GM21825 (cell line): ENCODE data around the gene CASP4.
"Not testable (repeated sequence)": the region's sequence is repeated elsewhere in the genome, so short reads cannot be mapped to it uniquely, and the experiment has no call there.

ENCODE experiments used
- ATAC-seq: cut with Tn5 transposase; IDR thresholded peaks from one replicate; pipeline ENCODE4 v1.9.1; 2021; ENCODE audit warnings: mild to moderate bottlenecking, moderate library complexity; ENCODE audit not compliant: unreplicated experiment

Gene CASP4

DNA sequence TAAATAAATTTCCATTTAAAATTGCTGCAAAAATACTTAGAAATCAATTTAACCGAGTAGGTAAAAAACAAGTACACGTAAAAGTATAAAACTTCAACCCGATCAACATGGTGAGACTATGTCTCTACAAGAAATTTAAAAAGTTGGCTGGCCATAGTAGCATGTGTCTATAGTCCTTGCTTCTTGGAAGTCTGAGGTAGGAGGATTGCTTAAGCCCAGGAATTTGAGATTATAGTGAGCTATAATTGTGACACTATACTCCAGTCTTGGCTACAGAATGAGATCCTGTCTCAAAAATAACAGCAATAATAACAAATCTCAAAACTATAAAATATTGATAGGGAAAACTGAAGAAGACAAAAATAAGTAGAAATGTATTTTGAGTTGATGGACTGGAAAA is 11.1 kb downstream of the CASP4 start:
- ATAC-seq, result no peak

DNA sequence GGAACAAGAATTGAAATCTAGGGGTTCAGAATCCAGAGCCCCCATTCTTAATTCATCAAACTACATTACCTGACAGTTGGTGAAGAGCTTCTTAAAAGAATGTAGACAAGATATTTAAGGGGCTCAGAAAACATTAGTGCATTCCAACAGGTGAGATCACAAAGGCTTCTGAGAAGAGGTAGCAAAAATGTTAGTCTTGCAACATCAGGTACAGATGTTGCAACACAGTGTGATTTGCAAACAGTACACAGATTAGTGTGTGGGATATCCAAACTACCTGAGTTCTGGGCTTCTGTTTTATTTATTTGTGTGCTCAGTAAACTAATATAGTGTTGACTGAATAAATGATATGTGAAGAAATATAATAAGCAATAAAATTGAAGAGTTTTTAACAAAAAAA is 11.8 kb downstream of the CASP4 start:
- no peak for ATAC-seq

DNA sequence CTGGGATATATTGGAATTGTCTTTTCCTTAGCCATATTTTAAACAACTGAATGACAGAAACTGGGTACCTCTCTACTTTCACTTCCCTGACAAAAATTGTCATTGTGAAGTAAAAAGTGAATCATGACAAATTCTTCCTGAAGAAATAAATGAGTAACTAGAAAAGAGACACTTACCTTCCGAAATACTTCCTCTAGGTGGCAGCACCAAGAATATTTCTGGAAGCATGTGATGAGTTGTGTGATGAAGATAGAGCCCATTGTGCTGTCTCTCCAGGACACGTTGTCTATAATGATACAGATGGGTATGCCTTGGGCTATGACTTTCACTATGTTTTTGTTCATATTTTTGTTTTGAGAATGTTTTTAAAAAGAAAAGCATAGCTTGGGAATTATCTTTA is 21.5 kb downstream of the CASP4 start:
- ATAC-seq, result peak; percentile 90

DNA sequence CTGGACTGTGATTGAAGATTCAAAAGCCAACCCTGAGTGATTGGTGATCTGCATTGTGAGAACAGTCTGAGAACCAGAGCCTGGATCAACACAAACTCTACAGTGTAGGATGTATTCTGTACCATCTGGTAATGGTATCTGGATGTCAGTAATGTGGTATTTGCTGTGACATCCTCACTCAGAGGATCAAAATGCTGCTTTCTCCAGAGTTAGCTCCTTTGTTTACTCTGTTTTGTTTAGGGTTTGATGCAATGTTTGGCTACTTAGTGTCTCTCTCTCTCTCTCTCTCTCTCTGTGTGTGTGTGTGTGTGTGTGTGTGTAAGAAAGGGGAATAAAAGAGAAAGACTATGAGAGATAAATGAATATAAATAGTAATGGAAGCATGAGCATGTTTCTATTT is 24.3 kb downstream of the CASP4 start:
- ATAC-seq, result no peak

DNA sequence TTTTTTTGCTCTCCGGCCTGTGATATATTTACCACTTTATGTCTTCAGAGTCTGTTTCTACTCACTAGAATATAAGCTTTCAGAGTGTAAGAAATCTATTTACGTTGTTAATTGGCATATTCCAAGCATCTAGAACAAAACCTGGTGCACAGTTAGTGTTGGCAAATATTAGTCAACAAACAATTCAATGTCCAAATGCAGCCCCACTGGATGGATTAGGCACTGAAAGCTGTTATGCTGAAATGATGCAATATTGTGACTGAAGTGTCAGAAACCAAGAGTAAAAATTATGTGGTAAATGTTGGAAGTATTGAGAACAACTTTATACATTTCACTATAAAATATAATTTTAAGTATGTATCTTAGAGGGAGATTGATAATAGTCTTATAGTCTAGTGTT is 24.8 kb downstream of the CASP4 start:
- no peak for ATAC-seq

DNA sequence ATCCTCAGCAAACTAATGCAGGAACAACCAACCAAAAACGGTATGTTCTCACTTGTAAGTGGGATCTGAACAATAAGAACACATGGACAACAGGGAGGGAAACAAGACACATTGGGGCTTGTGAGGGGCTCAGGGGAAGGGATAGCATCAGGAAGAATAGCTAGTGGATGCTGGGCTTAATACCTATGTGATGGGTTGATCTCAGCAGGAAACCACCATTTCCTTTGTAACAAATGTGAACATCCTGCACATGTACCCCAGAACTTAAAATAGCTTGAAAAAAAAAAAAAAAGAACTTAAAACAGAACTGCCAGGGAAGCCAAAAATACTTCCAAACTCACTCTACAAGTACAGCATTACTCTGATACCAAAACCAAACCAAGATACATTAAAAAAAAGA is 33.8 kb downstream of the CASP4 start:
- ATAC-seq, result no peak

DNA sequence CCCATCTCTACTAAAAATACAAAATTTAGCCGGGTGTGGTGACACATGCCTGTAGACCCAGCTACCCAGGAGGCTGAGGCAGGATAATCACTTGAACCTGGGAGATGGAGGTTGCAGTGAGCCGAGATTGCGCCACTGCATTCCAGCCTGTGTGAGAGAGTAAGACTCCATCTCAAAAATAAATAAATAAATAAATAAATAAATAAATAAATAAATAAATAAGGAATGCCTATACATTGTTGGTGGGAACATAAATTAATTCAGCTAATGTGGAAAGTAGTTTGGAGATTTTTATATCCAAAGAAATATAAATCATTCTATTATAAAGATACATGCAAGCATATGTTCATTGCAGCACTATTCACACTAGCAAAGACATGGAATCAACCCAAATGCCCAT is 34.3 kb downstream of the CASP4 start:
- not testable (repeated sequence) for ATAC-seq

DNA sequence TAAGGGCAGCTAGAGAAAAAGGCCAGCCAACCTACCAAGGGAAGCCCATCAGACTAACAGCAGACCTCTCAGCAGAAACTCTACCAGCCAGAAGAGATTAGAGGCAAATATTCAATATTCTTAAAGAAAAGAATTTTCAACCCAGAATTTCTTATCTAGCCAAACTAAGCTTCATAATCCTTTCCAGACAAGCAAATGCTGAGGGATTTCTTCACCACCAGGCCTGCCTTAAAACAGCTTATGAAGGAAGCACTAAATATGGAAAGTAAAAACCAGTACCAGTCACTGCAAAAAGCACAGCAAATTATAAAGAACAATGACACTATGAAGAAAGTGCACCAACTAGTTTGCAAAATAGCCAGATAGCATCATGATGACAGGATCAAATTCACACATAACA is 39.6 kb downstream of the CASP4 start:
- no peak for ATAC-seq

DNA sequence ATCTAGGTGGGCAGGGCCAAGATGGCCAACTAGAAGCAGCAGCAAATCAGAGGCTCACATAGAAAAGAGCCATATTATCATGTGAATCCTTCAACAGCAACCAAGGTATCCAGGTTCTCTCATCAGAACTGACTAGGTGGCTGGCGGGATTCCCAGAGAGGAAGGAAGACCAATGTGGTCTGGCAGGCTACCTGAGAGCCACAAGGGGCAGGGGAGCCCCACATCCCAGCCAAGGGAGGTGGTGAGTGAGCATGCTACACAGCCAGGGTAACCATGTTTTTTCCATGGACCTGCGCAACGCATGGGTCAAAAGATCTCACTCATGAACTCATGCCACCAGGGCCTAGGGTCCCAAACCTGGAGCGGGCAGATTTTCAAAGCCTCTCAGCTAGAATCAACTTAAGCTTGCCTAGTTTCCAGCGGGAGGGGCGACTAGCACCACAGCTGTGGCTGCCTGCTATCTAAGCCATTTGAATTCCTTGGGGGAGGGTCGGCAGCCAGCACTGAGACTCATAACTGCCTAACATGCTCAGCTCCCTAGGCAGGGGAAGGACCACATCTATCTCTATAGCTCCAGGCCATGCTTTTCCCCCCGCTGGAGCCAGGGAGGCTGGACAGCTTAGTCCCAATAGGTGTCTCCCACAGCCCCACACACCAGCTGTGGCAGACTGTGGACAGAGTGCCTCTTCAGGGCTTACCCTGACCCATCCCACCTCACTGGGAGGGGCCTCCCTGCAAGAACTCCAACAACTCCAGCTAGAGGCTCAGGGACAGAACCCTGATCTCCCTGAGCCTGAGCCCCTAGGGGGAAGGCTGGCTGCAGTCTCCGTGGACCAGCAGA is 41.4 kb downstream of the CASP4 start:
- no peak for ATAC-seq

DNA sequence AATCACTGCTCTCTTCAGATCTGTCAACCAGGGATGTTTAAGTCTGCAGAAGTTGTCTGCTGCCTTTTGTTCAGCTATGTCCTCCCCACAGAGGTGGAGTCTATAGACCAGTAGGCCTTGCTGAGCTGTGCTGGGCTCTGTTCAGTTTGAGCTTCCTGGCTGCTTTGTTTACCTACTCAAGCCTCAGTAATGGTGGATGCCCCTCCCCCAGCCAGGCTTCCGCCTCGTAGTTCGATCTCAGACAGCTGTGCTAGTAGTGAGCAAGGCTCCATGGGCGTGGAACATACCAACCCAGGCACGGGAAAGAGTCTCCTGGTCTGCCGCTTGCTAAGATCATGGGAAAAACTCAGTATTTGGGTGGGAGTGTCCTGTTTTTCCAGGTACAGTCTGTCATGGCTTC is 42.5 kb downstream of the CASP4 start:
- ATAC-seq, result no peak

DNA sequence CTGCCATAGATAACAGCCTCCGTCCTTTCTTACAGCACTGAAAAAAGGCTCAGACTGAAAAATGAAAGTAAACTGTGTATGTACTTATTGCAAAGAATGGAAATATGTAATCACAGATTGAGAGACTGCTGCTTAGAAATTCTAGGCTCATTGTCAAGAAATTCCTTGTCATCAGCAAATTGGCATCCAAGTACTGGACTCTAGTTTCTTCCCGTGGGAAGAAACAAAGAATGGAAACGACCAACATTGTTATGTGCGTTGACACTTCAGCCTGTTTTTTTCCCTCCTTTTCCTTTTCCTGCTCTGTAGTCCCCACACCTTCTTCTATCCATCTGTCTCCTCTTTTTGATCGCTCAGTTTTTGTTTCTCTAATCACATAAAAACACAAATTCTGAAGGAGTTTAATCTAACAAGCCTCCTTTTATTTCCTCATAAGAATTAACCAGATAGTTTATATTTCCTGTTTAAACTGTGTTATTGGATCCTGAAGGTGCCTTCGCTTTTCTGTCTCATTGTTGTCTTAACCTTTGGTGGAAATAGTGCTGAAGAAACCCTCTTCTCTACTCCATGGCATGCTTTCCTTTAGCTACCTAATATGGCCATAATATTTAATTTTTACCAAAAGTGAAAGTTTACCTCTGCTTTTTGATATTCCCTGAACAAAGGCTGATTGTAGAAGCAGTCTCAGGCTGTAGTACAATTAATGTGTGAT is 50.1 kb downstream of the CASP4 start:
- no peak for ATAC-seq

DNA sequence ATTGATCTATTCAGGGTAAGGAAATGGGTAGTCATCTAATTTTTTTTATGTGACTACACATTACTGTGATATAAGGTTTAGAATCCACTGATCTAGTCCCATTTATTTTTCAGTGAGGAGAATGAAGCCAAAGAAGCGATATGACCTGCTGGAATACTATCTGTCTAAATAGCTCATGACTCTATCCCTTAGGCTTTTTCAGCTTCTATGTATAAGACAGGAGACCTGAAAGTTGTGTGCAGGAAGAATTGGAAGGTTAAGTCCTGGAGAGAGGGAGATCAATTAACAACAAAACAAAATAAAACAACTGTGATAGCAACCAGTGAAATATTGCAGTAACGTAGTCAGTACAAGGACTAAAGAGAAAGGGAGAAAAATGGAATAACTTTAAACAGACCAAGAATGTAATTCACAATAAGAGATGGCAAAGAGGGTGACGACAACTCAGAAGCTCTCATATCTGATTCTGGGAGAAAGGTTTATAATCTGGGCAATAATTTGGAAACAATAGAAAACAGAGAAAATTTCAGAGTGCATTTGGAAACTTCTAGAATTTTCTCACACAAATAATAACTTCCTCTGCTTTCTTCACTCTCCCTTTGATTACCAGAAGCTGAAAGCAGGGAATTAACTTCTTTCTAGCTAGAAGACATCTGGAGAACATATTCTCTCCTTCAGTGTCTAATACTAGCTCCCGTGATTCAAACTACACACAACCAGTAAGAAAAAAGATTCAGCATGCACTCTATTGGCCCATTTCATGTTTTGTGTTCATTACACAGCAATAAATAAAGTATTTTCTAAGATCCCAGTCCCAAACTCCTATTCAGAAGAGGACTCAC is 50.9 kb downstream of the CASP4 start:
- ATAC-seq, result no peak

DNA sequence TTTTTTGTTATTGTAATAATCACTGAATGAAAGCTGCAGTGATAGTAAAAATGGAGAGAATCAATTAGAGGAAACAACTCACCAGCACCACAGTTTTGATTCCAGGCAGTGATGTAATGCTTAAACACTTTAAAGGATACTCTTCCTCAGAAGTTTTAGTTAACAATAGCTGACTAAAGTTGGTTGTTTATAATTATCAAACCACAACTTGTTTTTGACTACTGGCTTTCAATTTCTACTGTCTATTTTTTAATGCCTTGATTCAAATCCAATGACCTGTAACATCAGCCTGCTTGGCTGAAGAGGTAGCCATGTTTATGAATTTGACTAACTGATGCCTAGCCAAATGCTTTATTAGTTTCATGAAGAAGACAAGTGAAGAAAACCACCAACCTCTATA is 51.9 kb downstream of the CASP4 start:
- no peak for ATAC-seq

DNA sequence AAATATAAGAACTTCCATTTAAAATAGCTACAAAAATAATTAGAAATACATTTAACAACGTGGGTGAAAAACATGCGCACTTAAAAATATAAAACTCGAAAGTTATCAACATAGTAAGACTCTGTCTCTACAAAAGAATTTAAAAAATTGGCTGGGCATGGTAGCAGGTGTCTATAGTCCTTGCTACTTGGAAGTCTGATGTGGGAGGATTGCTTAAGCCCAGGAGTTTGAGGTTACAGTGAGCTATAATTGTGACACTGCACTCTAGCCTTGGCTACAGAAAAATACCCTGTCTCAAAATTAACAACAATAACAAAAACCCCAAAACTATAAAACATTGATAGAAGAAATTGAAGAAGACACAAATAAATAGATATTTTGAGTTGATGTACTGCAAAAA is 56.3 kb downstream of the CASP4 start:
- ATAC-seq, result no peak

DNA sequence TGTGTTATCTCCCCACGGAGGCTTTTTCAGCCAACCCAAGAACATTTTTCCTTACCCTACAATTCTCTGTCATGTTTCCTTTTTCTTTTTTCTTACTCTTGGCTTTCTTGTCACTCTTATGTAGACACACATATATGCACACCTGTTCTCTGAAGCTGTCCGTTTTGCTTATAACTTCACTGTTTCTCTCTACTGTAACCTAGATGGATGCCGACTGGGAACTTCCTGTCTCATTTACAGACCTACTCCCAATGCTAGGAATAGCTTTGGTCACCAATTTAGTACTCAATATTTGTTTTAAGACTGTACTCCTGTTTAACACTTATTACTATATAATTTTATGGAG is 60.2 kb downstream of the CASP4 start:
- ATAC-seq, result no peak

DNA sequence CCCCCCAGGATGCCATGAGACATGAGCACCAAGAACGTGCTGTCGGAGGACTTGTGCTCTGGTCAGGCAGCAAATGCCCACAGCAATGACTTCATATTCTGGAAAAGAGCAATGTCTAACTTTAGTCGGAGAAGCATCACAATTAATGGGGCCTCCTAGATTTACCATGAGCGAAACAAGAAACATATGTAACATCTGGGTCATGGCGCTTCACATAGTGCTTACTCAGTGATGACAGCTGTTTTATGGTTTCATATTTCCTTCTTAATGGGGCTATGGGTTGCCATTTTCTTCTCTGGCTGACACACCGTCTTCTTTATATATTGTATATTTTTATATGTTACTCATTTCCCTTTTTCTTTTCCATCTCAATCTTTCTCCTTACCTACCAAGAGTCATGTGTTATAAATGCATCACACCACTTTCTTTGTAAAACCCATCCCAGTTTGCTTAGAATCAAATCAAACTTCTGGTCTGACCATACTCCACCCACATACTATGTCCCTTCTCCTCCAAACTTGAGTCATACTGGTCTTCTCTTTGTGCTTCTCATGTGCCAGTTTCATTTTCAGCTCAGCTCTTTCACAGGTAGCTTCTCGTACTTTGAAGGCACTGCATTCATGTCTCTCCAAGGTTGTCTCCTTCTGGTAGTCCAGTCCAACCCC is 60.7 kb downstream of the CASP4 start:
- peak; percentile 61 for ATAC-seq

DNA sequence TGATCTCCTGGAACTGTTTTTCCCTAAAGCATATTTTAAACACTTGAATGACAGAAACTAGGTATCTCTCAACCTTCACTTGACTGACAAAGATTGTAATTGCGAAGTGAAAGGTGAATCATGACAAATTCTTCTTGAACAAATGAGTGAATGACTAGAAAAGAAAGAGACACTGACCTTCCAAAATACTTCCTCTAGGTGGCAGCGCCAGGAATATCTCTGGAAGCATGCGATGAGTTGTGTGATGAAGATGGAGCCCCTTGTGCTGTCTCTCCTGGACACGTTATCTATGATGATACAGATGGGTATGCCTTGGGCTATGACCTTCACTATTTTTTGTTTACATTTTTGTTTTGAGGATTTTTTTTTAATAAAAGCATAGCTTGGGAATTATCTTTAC is 63.1 kb downstream of the CASP4 start:
- no peak for ATAC-seq

DNA sequence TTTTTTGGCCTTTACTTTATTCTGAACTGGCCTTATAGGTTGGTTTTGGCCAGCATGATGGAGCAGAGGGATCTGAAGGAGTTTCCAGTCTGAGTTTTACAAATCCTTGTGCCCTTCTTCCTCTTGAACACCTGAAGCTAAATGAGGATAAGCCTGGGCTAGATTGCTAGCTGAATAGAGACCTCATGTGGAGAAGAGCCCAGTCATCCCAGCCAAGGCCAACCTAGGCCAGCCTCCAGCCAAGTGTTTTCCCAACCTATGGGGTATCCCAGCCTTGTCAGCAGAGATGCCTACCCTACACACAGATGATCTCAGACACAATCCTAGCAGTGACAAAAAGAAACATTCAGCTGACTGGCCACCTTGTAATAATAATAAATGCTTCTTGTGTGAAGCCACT is 69.1 kb downstream of the CASP4 start:
- no peak for ATAC-seq

DNA sequence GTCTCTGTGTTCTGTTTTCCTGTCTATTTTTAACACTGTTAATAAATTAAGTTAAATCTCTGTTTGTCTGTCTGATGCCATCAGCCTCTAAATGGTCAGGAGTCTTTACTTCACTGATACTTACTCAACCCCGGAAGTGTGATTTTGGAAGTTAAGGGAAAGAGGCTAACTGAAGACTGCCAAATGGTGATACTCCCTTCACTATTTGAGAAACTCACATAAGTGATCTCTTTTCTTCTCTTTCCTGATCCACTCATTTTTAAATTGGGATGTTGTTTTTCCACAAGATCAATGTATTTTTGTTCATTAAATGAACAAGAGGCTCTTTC is 69.7 kb downstream of the CASP4 start:
- no peak for ATAC-seq

DNA sequence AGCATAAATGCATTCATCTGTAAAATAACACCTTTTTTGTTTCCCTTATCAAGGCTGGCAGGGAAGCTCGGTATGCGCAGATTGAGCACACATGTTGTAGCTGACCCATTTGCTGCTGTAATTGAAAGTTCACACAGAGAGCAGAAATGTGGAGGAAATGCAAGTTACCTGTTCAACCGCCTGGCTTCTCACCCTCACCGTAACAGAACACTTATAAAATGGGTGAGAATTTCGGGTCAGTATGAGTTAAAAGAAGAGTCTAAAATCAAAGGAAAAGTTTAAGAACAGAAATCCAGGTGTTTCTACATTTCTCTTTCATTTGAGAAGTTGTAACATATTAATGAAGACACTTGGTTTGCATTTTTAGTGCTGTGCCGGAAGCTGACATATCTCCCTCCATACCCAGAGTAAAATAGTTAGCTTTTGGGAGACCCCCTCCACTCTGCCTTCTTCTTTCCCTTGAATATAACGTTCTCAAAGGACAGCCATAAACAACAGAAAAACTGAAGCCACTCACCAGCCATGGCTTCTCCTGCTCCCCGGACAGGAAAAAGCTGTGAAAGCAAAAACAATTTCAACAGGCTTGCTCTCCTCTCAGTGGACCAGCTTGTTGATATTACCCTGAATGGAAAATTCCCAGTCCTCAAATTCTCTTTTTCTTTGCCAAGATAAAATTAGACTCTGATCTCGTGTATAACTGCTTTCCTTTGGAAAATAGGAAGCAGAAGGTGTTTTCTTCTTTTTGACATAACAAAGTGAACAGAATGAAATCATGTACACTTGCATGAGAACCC is 70.3 kb downstream of the CASP4 start, which contains the start of gene CASP12:
Gene CASP12 (minus strand): TSS at position 570 of the 794 bp plus-strand sequence.
- peak; percentile 77 for ATAC-seq
